K562 (cell line): ENCODE results near the gene PDGFRA.

Source experiments
- MYC ChIP-seq, 2 experiments: fragments of 250-450 bp in 1 of 2; sonication (Bioruptor Pico) in 1 of 2; IDR thresholded peaks; 2 replicates each; pipeline versions ENCODE4 v1.5.1 to v1.6.1; 2012 to 2021; ENCODE audit warnings: low read depth in 2 of 2, borderline replicate concordance in 1 of 2, improper control_type of control experiment in 1 of 2, low read length in 1 of 2, mild to moderate bottlenecking in 1 of 2, moderate library complexity in 1 of 2
- SIN3A ChIP-seq, 2 experiments: fragments of 150-350 bp in 1 of 2; IDR thresholded peaks; 2 replicates each; pipeline ENCODE4 v1.6.1; 2011 to 2016; ENCODE audit warnings: borderline replicate concordance in 2 of 2, low read depth in 2 of 2, low read length in 2 of 2, mild to moderate bottlenecking in 2 of 2, moderate library complexity in 2 of 2; ENCODE audit not compliant: control insufficient read depth in 1 of 2

GRCh38 chr4:54271464-54271863, 42.4 kb downstream of the PDGFRA start:
- no peak for TF ChIP-seq MYC (IDR thresholded peaks at IDR 0.05; ENCODE audit: low read depth, low read length)
- no peak for TF ChIP-seq MYC (CRISPR knock-in tag; IDR thresholded peaks at IDR 0.05; ENCODE audit: borderline replicate concordance, low read depth)
- no peak for TF ChIP-seq SIN3A (IDR thresholded peaks at IDR 0.05; ENCODE audit: borderline replicate concordance in 2 of 2, control insufficient read depth in 1 of 2, low read depth in 2 of 2, low read length in 2 of 2)
